Peyer's patch (tissue), 4 donors: ENCODE data around the gene AGAP1. TPM values are rescaled to one million over a fixed set of nuclear protein-coding genes. Genes with fewer than 3 reads are reported as not detected.
"Not testable (repeated sequence)": the region's sequence is repeated elsewhere in the genome, so short reads cannot be mapped to it uniquely, and the experiment has no call there.

Source experiments
- DNase-seq, 3 donors: peaks; one replicate each; pipeline ENCODE4 v3.0.0-alpha.2; 2017 to 2019
- H3K27ac ChIP-seq, 4 donors: fragments of 200-600 bp; sonication (generic); one replicate each; pipeline ENCODE4 v1.5.1; 2016 to 2019
- H3K27me3 ChIP-seq, 2 donors: fragments of 200-600 bp; sonication (generic); one replicate each; pipeline ENCODE4 v1.5.1; 2019
- H3K36me3 ChIP-seq, 3 donors: fragments of 200-600 bp; sonication (generic); one replicate each; pipeline ENCODE4 v1.5.1; 2016 to 2019
- H3K4me1 ChIP-seq, 4 donors: fragments of 200-600 bp; sonication (generic); one replicate each; pipeline ENCODE4 v1.5.1; 2016 to 2019
- H3K4me3 ChIP-seq, 4 donors: fragments of 200-600 bp; sonication (generic); 1 replicate in 3 of 4; 2 replicates in 1 of 4; pipeline ENCODE4 v1.5.1; 2016 to 2019; ENCODE audit warnings: mild to moderate bottlenecking in 1 of 4
- H3K9me3 ChIP-seq, 4 donors: fragments of 200-600 bp; sonication (generic); one replicate each; pipeline ENCODE4 v1.5.1; 2016 to 2019; ENCODE audit warnings: mild to moderate bottlenecking in 1 of 4
- CTCF ChIP-seq, 6 experiments: fragments of 450-650 bp in 4 of 6; fragments of 200-600 bp in 2 of 6; sonication (generic) in 1 of 6; IDR thresholded peaks; one replicate each; pipeline ENCODE4 v1.5.1; 2017 to 2019; ENCODE audit warnings: antibody characterized with exemption in 6 of 6, mild to moderate bottlenecking in 3 of 6, moderate library complexity in 1 of 6
- POLR2A ChIP-seq, 2 donors: fragments of 450-650 bp; IDR thresholded peaks; one replicate each; pipeline ENCODE4 v1.5.1; 2017; ENCODE audit warnings: antibody characterized with exemption in 2 of 2, mild to moderate bottlenecking in 2 of 2, moderate library complexity in 2 of 2
- total RNA-seq, 4 donors: library from RNA; depleted of rRNA; stranded (reverse); fragments of >200 nt; gene quantifications; one replicate each; pipeline ENCODE4 v1.1.0, GENCODE V29; 2016

AGAP1 gene
- total RNA-seq, 4 donors from 2014 or later: 55.7 to 79.1 (median 66.9) TPM

DNA sequence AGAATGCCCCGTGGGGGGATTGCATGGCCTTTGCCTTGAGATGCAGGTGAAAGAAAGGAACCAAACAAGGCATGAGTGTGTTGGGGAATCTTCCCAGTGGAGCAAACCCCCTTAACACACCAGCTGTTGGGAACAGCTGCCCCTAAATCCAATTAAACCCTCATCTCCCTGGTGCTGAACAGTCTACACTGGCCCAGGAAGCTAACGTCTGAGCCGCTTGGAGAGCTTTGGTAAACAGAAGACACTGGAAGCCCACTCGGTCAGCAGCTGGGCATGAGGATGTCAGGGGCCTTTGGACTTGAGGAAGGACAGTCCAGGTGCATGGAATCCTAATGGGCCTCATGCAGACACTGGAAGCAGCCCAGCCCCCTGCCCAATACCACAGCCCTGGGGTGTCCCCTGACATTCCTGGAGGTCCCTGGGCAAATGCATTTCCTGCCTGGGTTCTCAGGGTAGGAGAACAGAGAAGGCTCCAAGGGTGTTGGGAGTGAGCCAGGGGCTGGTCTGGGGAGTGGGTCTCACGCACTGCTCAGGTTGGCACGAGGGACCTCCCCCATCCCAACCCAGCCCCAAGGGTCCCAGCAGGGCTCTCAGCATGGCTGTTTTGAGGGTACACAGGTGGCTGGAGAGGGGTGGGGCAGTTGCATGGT is 636.6 kb downstream of the AGAP1 start:
- Histone ChIP-seq H3K4me3 (no peak overlapping the region), H3K27me3 (no peaks in the 10 kb centered on the region), H3K27ac (no peak overlapping the region), H3K36me3 (peaks cover 0 to 16% (median 0%) of the 10 kb centered on the region in 3 donors), H3K4me1 (no peaks in the 10 kb centered on the region), H3K9me3 (no peaks in the 10 kb centered on the region)
- TF ChIP-seq CTCF (IDR thresholded peaks at IDR 0.05) (no peak), POLR2A (IDR thresholded peaks at IDR 0.05) (no peak)
- DNase-seq: no peak

DNA sequence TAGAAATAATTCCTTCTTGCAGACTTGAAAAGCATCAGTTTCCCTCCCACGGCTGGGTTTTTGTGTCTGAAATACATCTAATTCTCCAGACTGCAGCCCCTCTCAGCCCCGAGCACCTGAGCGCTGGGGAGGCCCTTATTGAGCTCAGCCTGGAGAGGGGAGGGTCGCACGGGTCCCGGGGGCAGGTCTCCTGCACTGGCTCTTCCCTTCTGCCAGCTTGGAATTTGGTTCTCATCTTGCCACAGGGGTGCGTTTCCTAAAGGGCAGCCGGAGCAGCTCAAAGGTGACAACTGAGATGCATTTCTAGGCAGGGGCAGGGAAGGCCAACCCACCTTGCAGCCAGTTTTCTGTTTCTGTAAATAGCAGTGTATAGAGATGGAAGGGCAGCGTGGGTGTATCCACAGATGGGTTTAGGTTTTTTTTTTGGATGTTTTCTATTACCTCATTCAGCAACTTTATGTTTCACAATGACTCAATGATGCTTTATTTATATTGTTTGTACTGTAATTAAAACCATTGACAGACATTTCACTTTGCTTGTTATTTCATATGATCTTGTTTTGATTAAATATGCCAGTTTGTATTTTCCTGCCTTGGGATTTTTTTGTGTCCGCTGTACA is 637.3 kb downstream of the AGAP1 start:
- Histone ChIP-seq H3K4me3 (no peak overlapping the region), H3K9me3 (no peaks in the 10 kb centered on the region), H3K36me3 (peaks cover 0 to 10% (median 0%) of the 10 kb centered on the region in 3 donors), H3K27me3 (no peaks in the 10 kb centered on the region), H3K27ac (no peak overlapping the region), H3K4me1 (no peaks in the 10 kb centered on the region)
- no peak for TF ChIP-seq CTCF (IDR thresholded peaks at IDR 0.05)
- no peak for TF ChIP-seq POLR2A (IDR thresholded peaks at IDR 0.05)
- no peak for DNase-seq

DNA sequence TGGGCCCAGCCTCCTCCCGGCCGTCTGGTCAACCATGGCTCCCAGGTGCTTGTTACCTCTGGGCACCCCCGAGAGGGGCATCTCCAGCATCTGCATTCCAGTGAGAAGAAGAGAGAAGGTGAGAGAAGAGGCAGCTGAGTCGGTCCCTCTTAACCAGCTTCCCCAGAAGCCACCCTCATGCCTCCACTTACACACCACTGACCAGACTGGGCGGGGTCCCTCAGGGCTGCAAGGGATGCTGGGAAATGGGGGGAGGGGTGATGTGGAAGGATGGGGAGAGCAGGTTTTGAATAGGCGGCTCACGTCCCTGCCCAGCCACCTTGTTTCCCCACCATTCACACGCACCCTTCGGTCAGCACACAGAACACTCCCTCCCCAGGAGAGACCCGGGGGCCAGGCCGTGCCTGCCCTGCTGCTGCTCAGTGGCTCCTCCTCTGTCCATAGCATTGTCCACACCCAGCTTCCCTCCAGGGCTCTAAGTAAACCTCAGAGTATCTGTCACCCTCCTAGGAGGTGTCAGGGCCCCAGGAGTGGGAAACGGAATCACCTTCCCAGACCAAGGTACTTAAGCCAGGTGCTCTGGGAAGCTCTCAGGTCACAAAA is 639.7 kb downstream of the AGAP1 start:
- H3K9me3 ChIP-seq: no peaks in the 10 kb centered on the region
- TF ChIP-seq CTCF (IDR thresholded peaks at IDR 0.05) (no peak), POLR2A (IDR thresholded peaks at IDR 0.05) (no peak)
- H3K4me3 ChIP-seq: no peak overlapping the region
- no peaks in the 10 kb centered on the region for H3K36me3 ChIP-seq
- H3K27me3 ChIP-seq: no peaks in the 10 kb centered on the region
- no peak overlapping the region for H3K27ac ChIP-seq
- H3K4me1 ChIP-seq: no peaks in the 10 kb centered on the region
- DNase-seq: no peak

- DNase-seq: no peak
These were observed 642.7 kb downstream of the AGAP1 start for GRCh38 chr2:236136538-236136937.

DNA sequence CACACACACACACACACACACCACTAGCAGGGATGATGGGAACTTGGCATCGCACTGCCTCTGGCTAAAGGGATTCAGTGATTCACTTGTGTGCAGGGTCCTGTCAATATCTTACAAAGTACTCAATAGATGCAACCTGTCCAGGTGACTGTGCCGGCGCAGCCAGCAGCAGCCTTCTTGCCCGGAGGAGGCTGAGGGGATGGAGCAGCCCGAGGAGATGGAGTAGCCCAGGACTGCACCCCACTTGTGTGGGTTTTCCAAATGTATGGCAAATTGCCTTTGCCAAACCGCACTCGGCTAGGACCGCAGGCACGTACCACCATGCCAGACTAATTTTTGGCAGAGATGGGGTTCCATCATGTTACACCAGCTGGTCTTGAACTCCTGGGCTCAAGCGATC is 643.2 kb downstream of the AGAP1 start:
- no peak for TF ChIP-seq CTCF (IDR thresholded peaks at IDR 0.05)
- TF ChIP-seq POLR2A (IDR thresholded peaks at IDR 0.05): no peak
- H3K4me1 ChIP-seq: no peaks in the 10 kb centered on the region
- no peak for DNase-seq
- H3K9me3 ChIP-seq: no peaks in the 10 kb centered on the region
- no peak overlapping the region for H3K4me3 ChIP-seq
- no peak overlapping the region for H3K27ac ChIP-seq
- H3K36me3 ChIP-seq: no peaks in the 10 kb centered on the region
- H3K27me3 ChIP-seq: no peaks in the 10 kb centered on the region

More at GRCh38 chr2:236136538-236136937, 642.7 kb downstream of the AGAP1 start:
- H3K4me3 ChIP-seq: no peak overlapping the region
- H3K9me3 ChIP-seq: no peaks in the 10 kb centered on the region
- no peaks in the 10 kb centered on the region for H3K4me1 ChIP-seq
- H3K36me3 ChIP-seq: no peaks in the 10 kb centered on the region
- TF ChIP-seq CTCF (IDR thresholded peaks at IDR 0.05) (no peak), POLR2A (IDR thresholded peaks at IDR 0.05) (no peak)
- no peaks in the 10 kb centered on the region for H3K27me3 ChIP-seq
- no peak overlapping the region for H3K27ac ChIP-seq

- not testable (repeated sequence) for H3K27ac ChIP-seq, DNase-seq, H3K36me3 ChIP-seq, H3K4me3 ChIP-seq, H3K4me1 ChIP-seq, H3K27me3 ChIP-seq, H3K9me3 ChIP-seq
These were observed 647.8 kb downstream of the AGAP1 start for GRCh38 chr2:236141616-236142015.
